Measurements from ENCODE around the gene FUBP1. TPM values are rescaled to one million over a fixed set of nuclear protein-coding genes. Genes with fewer than 3 reads are reported as not detected.
"Not testable (repeated sequence)": the region's sequence is repeated elsewhere in the genome, so short reads cannot be mapped to it uniquely, and the experiment has no call there.

Gene FUBP1
- total RNA-seq, 1 donor from 2014 or later = 23.2 TPM

GRCh38 chr1:77950873-77951272, 28.0 kb downstream of the FUBP1 start:
- DNase-seq (ENCODE audit: low spot score) (no peak), ATAC-seq (no peak)

GRCh38 chr1:77948841-77949424, 29.9 kb downstream of the FUBP1 start:
- DNase-seq (ENCODE audit: low spot score) (no peak), ATAC-seq (peak; percentile 30)

GRCh38 chr1:77945345-77945744, 33.5 kb downstream of the FUBP1 start:
- DNase-seq (ENCODE audit: low spot score) (no peak), ATAC-seq (no peak)

- no peak for DNase-seq (ENCODE audit: low spot score)
- ATAC-seq = no peak
These were observed 36.3 kb downstream of the FUBP1 start for GRCh38 chr1:77942400-77943140.

GRCh38 chr1:77940921-77941570, 37.8 kb downstream of the FUBP1 start:
- DNase-seq (ENCODE audit: low spot score) (no peak), ATAC-seq (no peak)

- ATAC-seq = no peak
- DNase-seq (ENCODE audit: low spot score) = no peak
These were observed 40.2 kb downstream of the FUBP1 start for GRCh38 chr1:77938651-77939050.

GRCh38 chr1:77929806-77930205, 49.1 kb downstream of the FUBP1 start:
- no peak for ATAC-seq

GRCh38 chr1:77927414-77927813, 51.5 kb downstream of the FUBP1 start:
- ATAC-seq (no peak), DNase-seq (ENCODE audit: low spot score) (no peak)

More at GRCh38 chr1:77929806-77930205, 49.1 kb downstream of the FUBP1 start:
- no peak for DNase-seq (ENCODE audit: low spot score)

- no peak for ATAC-seq
These were observed 52.1 kb downstream of the FUBP1 start for GRCh38 chr1:77926561-77927357.

GRCh38 chr1:77925956-77926355, 52.9 kb downstream of the FUBP1 start:
- no peak for DNase-seq (ENCODE audit: low spot score)
- no peak for ATAC-seq

More at GRCh38 chr1:77926561-77927357, 52.1 kb downstream of the FUBP1 start:
- DNase-seq (ENCODE audit: low spot score) = no peak

- no peak for DNase-seq (ENCODE audit: low spot score)
- no peak for ATAC-seq
These were observed 53.4 kb downstream of the FUBP1 start for GRCh38 chr1:77925518-77925917.

GRCh38 chr1:77918918-77919317, 60.0 kb downstream of the FUBP1 start:
- DNase-seq (ENCODE audit: low spot score); ATAC-seq: not testable (repeated sequence)

GRCh38 chr1:77910116-77910515, 68.8 kb downstream of the FUBP1 start:
- no peak for ATAC-seq

GRCh38 chr1:77906624-77907023, 72.2 kb downstream of the FUBP1 start:
- DNase-seq (ENCODE audit: low spot score) = no peak

More at GRCh38 chr1:77910116-77910515, 68.8 kb downstream of the FUBP1 start:
- no peak for DNase-seq (ENCODE audit: low spot score)

GRCh38 chr1:77906019-77906545, 72.8 kb downstream of the FUBP1 start:
- ATAC-seq = peak; percentile 58

More at GRCh38 chr1:77906624-77907023, 72.2 kb downstream of the FUBP1 start:
- ATAC-seq = no peak

GRCh38 chr1:77905603-77906002, 73.3 kb downstream of the FUBP1 start:
- DNase-seq (ENCODE audit: low spot score) (no peak), ATAC-seq (no peak)

More at GRCh38 chr1:77906019-77906545, 72.8 kb downstream of the FUBP1 start:
- no peak for DNase-seq (ENCODE audit: low spot score)

- DNase-seq (ENCODE audit: low spot score) = no peak
- ATAC-seq = peak; percentile 77
These were observed 78.1 kb downstream of the FUBP1 start for GRCh38 chr1:77900687-77901293.

GRCh38 chr1:77899647-77900320, 79.1 kb downstream of the FUBP1 start:
- DNase-seq (ENCODE audit: low spot score) (no peak), ATAC-seq (peak; percentile 46)
